ENCODE measurements around the gene EPSTI1. TPM values are rescaled to one million over a fixed set of nuclear protein-coding genes. Genes with fewer than 3 reads are reported as not detected.

EPSTI1 gene
- total and polyA plus RNA-seq, 8 donors = 3.5 to 115 (median 5.2) TPM; not detected in 1

- H3K4me3 ChIP-seq = no peak overlapping the region
- no peak overlapping the region for H3K27ac ChIP-seq
- H3K27me3 ChIP-seq = no peaks in the 10 kb centered on the region
- H3K36me3 ChIP-seq = peaks cover 0 to 28% (median 5%) of the 10 kb centered on the region in 4 donors
- H3K4me1 ChIP-seq = peaks cover 6 to 8% (median 7%) of the 10 kb centered on the region in 4 donors
- H3K9me3 ChIP-seq = no peaks in the 10 kb centered on the region
- intact Hi-C loops (cut with DNase I; ENCODE audit: low total_unique reads) = no loop called here
- WGBS, 5 donors = 84 to 91% (median 88%) methylated on average over 3 of the region's 3 CpGs
- no peak for DNase-seq
- no peak for TF ChIP-seq EP300 (IDR thresholded peaks at IDR 0.05)
- TF ChIP-seq POLR2AphosphoS5 (IDR thresholded peaks at IDR 0.05) = no peak
- no peak for TF ChIP-seq CTCF (IDR thresholded peaks at IDR 0.05)
Observed at GRCh38 chr13:42899266-42899665, 92.8 kb downstream of the EPSTI1 start.

- Histone ChIP-seq H3K36me3 (peaks cover 0 to 28% (median 5%) of the 10 kb centered on the region in 4 donors), H3K9me3 (no peaks in the 10 kb centered on the region), H3K27me3 (no peaks in the 10 kb centered on the region), H3K27ac (no peak overlapping the region), H3K4me3 (no peak overlapping the region), H3K4me1 (peaks cover 6 to 8% (median 7%) of the 10 kb centered on the region in 4 donors)
- WGBS, 5 donors = 77 to 95% (median 92%) methylated on average over 3 of the region's 3 CpGs
- intact Hi-C loops (cut with DNase I; ENCODE audit: low total_unique reads) = no loop called here
- TF ChIP-seq POLR2A (IDR thresholded peaks at IDR 0.05) = no peak
- TF ChIP-seq POLR2AphosphoS5 (IDR thresholded peaks at IDR 0.05) = no peak
- no peak for TF ChIP-seq EP300 (IDR thresholded peaks at IDR 0.05)
- TF ChIP-seq CTCF (IDR thresholded peaks at IDR 0.05) = no peak
- DNase-seq = peak in 1 of 2 donors; percentile 24
Observed at GRCh38 chr13:42895776-42896175, 96.3 kb downstream of the EPSTI1 start.

- H3K27me3 ChIP-seq = no peaks in the 10 kb centered on the region
- intact Hi-C loops (cut with DNase I; ENCODE audit: low total_unique reads) = no loop called here
- peaks cover 0 to 24% (median 2%) of the 10 kb centered on the region in 4 donors for H3K36me3 ChIP-seq
- H3K9me3 ChIP-seq = no peaks in the 10 kb centered on the region
- 10 to 23% (median 18%) methylated on average over 4 of the region's 4 CpGs for WGBS, 5 donors
- H3K4me3 ChIP-seq = no peak overlapping the region
- peak in 1 of 2 donors; percentile 86 for DNase-seq
- peaks cover 6 to 8% (median 7%) of the 10 kb centered on the region in 4 donors for H3K4me1 ChIP-seq
- TF ChIP-seq EP300 (IDR thresholded peaks at IDR 0.05) (no peak), CTCF (IDR thresholded peaks at IDR 0.05) (no peak), POLR2AphosphoS5 (IDR thresholded peaks at IDR 0.05) (no peak), POLR2A (IDR thresholded peaks at IDR 0.05) (no peak)
- no peak overlapping the region for H3K27ac ChIP-seq
Observed at GRCh38 chr13:42894765-42895243, 97.2 kb downstream of the EPSTI1 start.

- no peak overlapping the region for H3K4me3 ChIP-seq
- TF ChIP-seq CTCF (IDR thresholded peaks at IDR 0.05) (no peak), POLR2A (IDR thresholded peaks at IDR 0.05) (no peak), POLR2AphosphoS5 (IDR thresholded peaks at IDR 0.05) (no peak), EP300 (IDR thresholded peaks at IDR 0.05) (no peak)
- intact Hi-C loops (cut with DNase I; ENCODE audit: low total_unique reads) = no loop called here
- H3K4me1 ChIP-seq = peaks cover 6 to 8% (median 7%) of the 10 kb centered on the region in 4 donors
- H3K9me3 ChIP-seq = no peaks in the 10 kb centered on the region
- peaks cover 0 to 19% (median 8%) of the 10 kb centered on the region in 4 donors for H3K36me3 ChIP-seq
- no peak overlapping the region for H3K27ac ChIP-seq
- DNase-seq = peak in 1 of 2 donors; percentile 49
- no peaks in the 10 kb centered on the region for H3K27me3 ChIP-seq
- WGBS, 5 donors = 8 to 70% (median 33%) methylated on average over 1 of the region's 1 CpG
Observed at GRCh38 chr13:42893214-42893671, 98.8 kb downstream of the EPSTI1 start.
